ENCODE results near the gene OR10G8. TPM values are rescaled to one million over a fixed set of nuclear protein-coding genes. Genes with fewer than 3 reads are reported as not detected.

OR10G8 gene
- total RNA-seq, 1 donor from 2014 or later: not detected

- Histone ChIP-seq H2AFZ (replicated peaks) (no peak overlapping the region), H3K36me3 (no peaks in the 10 kb centered on the region), H3K9ac (no peak overlapping the region), H3K4me3 (no peak overlapping the region), H4K20me1 (ENCODE audit: low read depth) (no peaks in the 10 kb centered on the region), H3K4me2 (no peak overlapping the region), H3K9me3 (ENCODE audit: low read depth) (no peaks in the 10 kb centered on the region), H3K4me1 (no peaks in the 10 kb centered on the region), H3K27ac (no peak overlapping the region), H3K27me3 (no peaks in the 10 kb centered on the region), H3K79me2 (ENCODE audit: low read depth) (no peaks in the 10 kb centered on the region), H3F3A (ENCODE audit: low read depth) (no peaks in the 10 kb centered on the region)
- Mint-ChIP-seq H3K36me3 (no peaks in the 10 kb centered on the region), H3K4me3 (no peak overlapping the region), H3K27ac (peak overlapping the region; percentile 53), H3K9me3 (no peaks in the 10 kb centered on the region), H3K27me3 (ENCODE audit: insufficient read depth, low read depth) (peaks cover 1% of the 10 kb centered on the region), H3K4me1 (no peaks in the 10 kb centered on the region)
- DNase-seq (ENCODE audit: low spot score): no peak
- no peak for TF ChIP-seq EZH2 (IDR thresholded peaks at IDR 0.05)
- no peak for TF ChIP-seq CTCF (IDR thresholded peaks at IDR 0.05)
- TF ChIP-seq EZH2phosphoT487 (IDR thresholded peaks at IDR 0.05): no peak
Measured at GRCh38 chr11:124074554-124074953, 48.0 kb downstream of the OR10G8 start.

GRCh38 chr11:124075492-124075840, 48.9 kb downstream of the OR10G8 start:
- no peak overlapping the region for H2AFZ ChIP-seq (replicated peaks)

GRCh38 chr11:124075841-124076651, 49.4 kb downstream of the OR10G8 start:
- Histone ChIP-seq H4K20me1 (ENCODE audit: low read depth) (no peaks in the 10 kb centered on the region), H3K9ac (no peak overlapping the region), H3K9me3 (ENCODE audit: low read depth) (no peaks in the 10 kb centered on the region), H3K27ac (no peak overlapping the region), H3K4me2 (no peak overlapping the region), H3K4me1 (no peaks in the 10 kb centered on the region), H3F3A (ENCODE audit: low read depth) (no peaks in the 10 kb centered on the region), H3K27me3 (no peaks in the 10 kb centered on the region), H2AFZ (replicated peaks) (no peak overlapping the region), H3K79me2 (ENCODE audit: low read depth) (no peaks in the 10 kb centered on the region), H3K36me3 (no peaks in the 10 kb centered on the region), H3K4me3 (no peak overlapping the region)
- Mint-ChIP-seq H3K9me3 (no peaks in the 10 kb centered on the region), H3K27me3 (ENCODE audit: insufficient read depth, low read depth) (no peaks in the 10 kb centered on the region), H3K27ac (no peak overlapping the region), H3K36me3 (no peaks in the 10 kb centered on the region), H3K4me1 (peaks cover 1% of the 10 kb centered on the region), H3K4me3 (no peak overlapping the region)
- no peak for TF ChIP-seq CTCF (IDR thresholded peaks at IDR 0.05)
- no peak for TF ChIP-seq EZH2phosphoT487 (IDR thresholded peaks at IDR 0.05)
- TF ChIP-seq EZH2 (IDR thresholded peaks at IDR 0.05): no peak
- no peak for DNase-seq (ENCODE audit: low spot score)

More at GRCh38 chr11:124075492-124075840, 48.9 kb downstream of the OR10G8 start:
- Histone ChIP-seq H3K4me2 (no peak overlapping the region), H3K9me3 (ENCODE audit: low read depth) (no peaks in the 10 kb centered on the region), H3K4me3 (no peak overlapping the region), H3K36me3 (no peaks in the 10 kb centered on the region), H3K27ac (no peak overlapping the region), H3K27me3 (no peaks in the 10 kb centered on the region), H3K79me2 (ENCODE audit: low read depth) (no peaks in the 10 kb centered on the region), H3F3A (ENCODE audit: low read depth) (no peaks in the 10 kb centered on the region), H3K4me1 (no peaks in the 10 kb centered on the region), H3K9ac (no peak overlapping the region), H4K20me1 (ENCODE audit: low read depth) (no peaks in the 10 kb centered on the region)
- no peaks in the 10 kb centered on the region for H3K27me3 Mint-ChIP-seq (ENCODE audit: insufficient read depth, low read depth)
- H3K9me3 Mint-ChIP-seq: no peaks in the 10 kb centered on the region
- no peak for DNase-seq (ENCODE audit: low spot score)
- no peak overlapping the region for H3K27ac Mint-ChIP-seq
- no peaks in the 10 kb centered on the region for H3K4me1 Mint-ChIP-seq
- TF ChIP-seq CTCF (IDR thresholded peaks at IDR 0.05): no peak
- no peak for TF ChIP-seq EZH2phosphoT487 (IDR thresholded peaks at IDR 0.05)
- no peak for TF ChIP-seq EZH2 (IDR thresholded peaks at IDR 0.05)
- no peaks in the 10 kb centered on the region for H3K36me3 Mint-ChIP-seq
- H3K4me3 Mint-ChIP-seq: no peak overlapping the region
